ENCODE results near the gene CMSS1.

Gene CMSS1

GRCh38 chr3:100082714-100083113 lies 265.1 kb downstream of the CMSS1 start:
- no peak for FAIRE-seq
- TF ChIP-seq CTCF (IDR thresholded peaks at IDR 0.05; ENCODE audit: insufficient read depth, missing control alignments) = no peak
- no peak for DNase-seq (ENCODE audit: insufficient read length, low spot score)

DNA sequence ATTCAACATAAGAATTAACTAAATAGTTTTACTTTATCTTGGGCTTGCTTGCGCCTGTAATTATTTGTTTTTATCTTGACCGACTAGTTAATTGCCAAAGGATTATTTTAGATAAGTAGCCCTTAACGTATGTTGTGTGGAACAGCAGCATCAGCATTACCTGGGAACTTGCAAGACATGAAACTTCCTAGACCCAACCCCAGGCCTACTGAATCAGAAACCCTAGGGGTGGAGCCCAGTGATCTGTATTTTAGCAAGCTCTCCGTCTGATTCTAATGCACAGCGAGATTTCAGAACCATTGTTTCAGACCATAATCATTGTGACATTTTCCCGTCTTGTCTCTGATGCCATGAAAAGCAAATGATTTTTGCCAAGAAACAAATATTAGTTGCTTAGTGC lies 265.5 kb downstream of the CMSS1 start:
- DNase-seq (ENCODE audit: insufficient read length, low spot score) (no peak), FAIRE-seq (no peak)
- TF ChIP-seq CTCF (IDR thresholded peaks at IDR 0.05; ENCODE audit: insufficient read depth, missing control alignments) = no peak

- no peak for TF ChIP-seq CTCF (IDR thresholded peaks at IDR 0.05; ENCODE audit: insufficient read depth, missing control alignments)
- FAIRE-seq (no peak), DNase-seq (ENCODE audit: insufficient read length, low spot score) (no peak)
Observed at GRCh38 chr3:100084100-100084806, 266.6 kb downstream of the CMSS1 start.

GRCh38 chr3:100086401-100086800 lies 268.7 kb downstream of the CMSS1 start:
- no peak for FAIRE-seq
- TF ChIP-seq CTCF (IDR thresholded peaks at IDR 0.05; ENCODE audit: insufficient read depth, missing control alignments) = no peak

GRCh38 chr3:100087198-100087597 lies 269.5 kb downstream of the CMSS1 start:
- DNase-seq (ENCODE audit: insufficient read length, low spot score) = no peak
- no peak for TF ChIP-seq CTCF (IDR thresholded peaks at IDR 0.05; ENCODE audit: insufficient read depth, missing control alignments)

More at GRCh38 chr3:100086401-100086800, 268.7 kb downstream of the CMSS1 start:
- no peak for DNase-seq (ENCODE audit: insufficient read length, low spot score)

DNA sequence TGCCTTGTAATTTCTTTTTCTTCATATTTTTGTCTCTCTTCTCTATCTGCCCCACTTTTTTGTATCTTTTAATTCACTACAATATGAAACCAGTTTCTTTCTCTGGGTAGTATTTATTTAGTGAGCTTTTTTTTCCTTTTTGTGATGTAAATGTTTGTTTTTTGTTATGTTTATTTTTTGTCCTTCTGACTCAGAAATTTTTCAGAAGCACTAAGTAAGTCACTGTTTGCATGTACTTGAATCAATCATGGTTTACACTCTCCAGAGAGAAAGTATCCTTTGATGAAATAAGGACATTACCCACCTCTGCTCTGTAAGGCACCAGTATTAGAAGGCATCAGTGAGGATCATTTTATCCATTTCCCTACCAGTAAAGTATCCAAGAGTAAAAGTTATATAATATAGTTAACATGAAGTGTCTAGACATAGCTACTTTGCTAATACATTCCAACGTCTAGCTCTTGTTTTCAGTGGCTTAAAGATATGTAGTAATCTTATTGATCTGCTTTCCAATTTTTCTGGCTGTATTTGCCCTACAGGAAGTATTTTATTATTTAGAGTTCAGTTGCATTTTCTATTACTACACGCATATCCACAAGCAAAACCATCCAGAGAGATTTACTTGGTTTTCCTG lies 271.2 kb downstream of the CMSS1 start:
- DNase-seq (ENCODE audit: insufficient read length, low spot score) = no peak
- no peak for TF ChIP-seq CTCF (IDR thresholded peaks at IDR 0.05; ENCODE audit: insufficient read depth, missing control alignments)
- no peak for FAIRE-seq

More at GRCh38 chr3:100087198-100087597, 269.5 kb downstream of the CMSS1 start:
- FAIRE-seq = no peak

Measured in D721Med (cell line).